Brain microvascular endothelial cell (primary cell): Measurements from ENCODE around the gene DPM1.

ENCODE experiments used
- DNase-seq: peaks from one replicate; pipeline ENCODE4 v3.0.0-alpha.2; 2020
- H3K27ac ChIP-seq: fragments of 250-450 bp; sonication (Bioruptor Pico); 2 replicates; pipeline ENCODE4 v1.5.1; 2020; ENCODE audit warnings: mild to moderate bottlenecking, moderate library complexity
- H3K27me3 ChIP-seq: fragments of 250-450 bp; sonication (Bioruptor Pico); replicated peaks from 2 replicates; pipeline ENCODE4 v1.5.1; 2020; ENCODE audit warnings: mild to moderate bottlenecking
- H3K36me3 ChIP-seq: fragments of 250-450 bp; sonication (Bioruptor Pico); replicated peaks from 2 replicates; pipeline ENCODE4 v1.5.1; 2020; ENCODE audit warnings: mild to moderate bottlenecking
- H3K4me3 ChIP-seq: 2 replicates; pipeline ENCODE4 v1.5.1; 2011; ENCODE audit warnings: low read depth, mild to moderate bottlenecking, control low read depth, low read length, moderate library complexity
- CTCF ChIP-seq: IDR thresholded peaks from 2 replicates; pipeline ENCODE4 v1.5.1; 2011; ENCODE audit warnings: low read depth, mild to moderate bottlenecking, moderate library complexity, low read length, control low read depth, inconsistent platforms; ENCODE audit errors: missing control alignments
- in situ Hi-C: cut with HindIII; loops from 2 replicates; pipeline ENCODE4 v1.10.0; 2017; ENCODE audit warnings: low sequenced_read_pairs, low pct_ligation_motif_present

The DPM1 gene

GRCh38 chr20:50913690-50914375, 44.5 kb downstream of the DPM1 start:
- no peak overlapping the region for H3K4me3 ChIP-seq
- no peaks in the 10 kb centered on the region for H3K36me3 ChIP-seq
- peak; percentile 78 for DNase-seq
- no peak for TF ChIP-seq CTCF
- peak overlapping the region; percentile 44 for H3K27ac ChIP-seq
- in situ Hi-C loops = loop anchor here (25.0 kb wide), 1 partner anchor 102 kb away; no protein-coding TSS in a partner anchor
- no peaks in the 10 kb centered on the region for H3K27me3 ChIP-seq

- no peak for DNase-seq
- TF ChIP-seq CTCF = no peak
- Histone ChIP-seq H3K27ac (no peak overlapping the region), H3K27me3 (no peaks in the 10 kb centered on the region), H3K36me3 (no peaks in the 10 kb centered on the region), H3K4me3 (no peak overlapping the region)
- in situ Hi-C loops = loop anchor here (25.0 kb wide), 1 partner anchor 99 kb away; no protein-coding TSS in a partner anchor
These were observed 46.6 kb downstream of the DPM1 start for GRCh38 chr20:50911716-50912115.

GRCh38 chr20:50911030-50911429, 47.3 kb downstream of the DPM1 start:
- Histone ChIP-seq H3K27ac (no peak overlapping the region), H3K36me3 (no peaks in the 10 kb centered on the region), H3K4me3 (no peak overlapping the region), H3K27me3 (no peaks in the 10 kb centered on the region)
- no peak for TF ChIP-seq CTCF
- in situ Hi-C loops = loop anchor here (25.0 kb wide), 1 partner anchor 99 kb away; no protein-coding TSS in a partner anchor
- no peak for DNase-seq

- Histone ChIP-seq H3K27ac (no peak overlapping the region), H3K4me3 (no peak overlapping the region), H3K36me3 (no peaks in the 10 kb centered on the region), H3K27me3 (no peaks in the 10 kb centered on the region)
- DNase-seq = no peak
- TF ChIP-seq CTCF = no peak
- in situ Hi-C loops = loop anchor here (25.0 kb wide), 1 partner anchor 97 kb away; no protein-coding TSS in a partner anchor
These were observed 48.9 kb downstream of the DPM1 start for GRCh38 chr20:50909413-50909812.

GRCh38 chr20:50904067-50904570, 54.2 kb downstream of the DPM1 start:
- Histone ChIP-seq H3K36me3 (peaks cover 23% of the 10 kb centered on the region), H3K27me3 (no peaks in the 10 kb centered on the region), H3K27ac (no peak overlapping the region), H3K4me3 (no peak overlapping the region)
- in situ Hi-C loops = loop anchor here (25.0 kb wide), 1 partner anchor 92 kb away; no protein-coding TSS in a partner anchor
- DNase-seq = no peak
- no peak for TF ChIP-seq CTCF
